Transverse colon (tissue), 4 donors: Measurements from ENCODE around the gene KRT2. TPM values are rescaled to one million over a fixed set of nuclear protein-coding genes. Genes with fewer than 3 reads are reported as not detected.

Source experiments
- DNase-seq: peaks from one replicate; pipeline ENCODE4 v3.0.0-alpha.2; 2019
- H3K27ac ChIP-seq, 4 donors: fragments of 200-600 bp; sonication (generic); 2 replicates each; pipeline ENCODE4 v1.5.1; 2016 to 2018; ENCODE audit warnings: inconsistent platforms in 4 of 4
- H3K27me3 ChIP-seq: fragments of 200-600 bp; sonication (generic); 2 replicates; pipeline ENCODE4 v1.5.1; 2017; ENCODE audit warnings: inconsistent platforms
- H3K36me3 ChIP-seq, 4 donors: fragments of 200-600 bp; sonication (generic); 2 replicates each; pipeline ENCODE4 v1.5.1; 2017 to 2019; ENCODE audit warnings: inconsistent platforms in 4 of 4
- H3K4me1 ChIP-seq, 4 donors: fragments of 200-600 bp; sonication (generic); 2 replicates each; pipeline ENCODE4 v1.5.1; 2017 to 2020; ENCODE audit warnings: inconsistent platforms in 4 of 4
- H3K4me3 ChIP-seq, 4 donors: fragments of 200-600 bp; sonication (generic); 1 replicate in 1 of 4; 2 replicates in 3 of 4; pipeline versions ENCODE4 v1.5.1 to v1.6.1; 2017 to 2019; ENCODE audit warnings: inconsistent platforms in 4 of 4
- H3K9me3 ChIP-seq, 2 donors: fragments of 200-600 bp; sonication (generic); 2 replicates each; pipeline ENCODE4 v1.5.1; 2017 to 2019; ENCODE audit warnings: inconsistent platforms in 2 of 2
- CTCF ChIP-seq, 5 experiments: fragments of 200-600 bp in 3 of 5; fragments of 450-650 bp in 2 of 5; sonication (generic) in 3 of 5; IDR thresholded peaks; 1 replicate in 2 of 5; 2 replicates in 3 of 5; pipeline ENCODE4 v1.5.1; 2016 to 2017; ENCODE audit warnings: antibody characterized with exemption in 5 of 5, inconsistent platforms in 3 of 5, mild to moderate bottlenecking in 2 of 5, moderate library complexity in 1 of 5
- EP300 ChIP-seq: sonication (generic); formaldehyde crosslinking; IDR thresholded peaks from one replicate; pipeline ENCODE4 v1.6.1; 2017; ENCODE audit warnings: antibody characterized with exemption, low read depth
- POLR2A ChIP-seq: fragments of 450-650 bp; IDR thresholded peaks from one replicate; pipeline ENCODE4 v1.6.1; 2016; ENCODE audit warnings: antibody characterized with exemption, mild to moderate bottlenecking, moderate library complexity
- POLR2AphosphoS5 ChIP-seq, 3 donors: sonication (generic); formaldehyde crosslinking; IDR thresholded peaks; one replicate each; pipeline ENCODE4 v1.6.1; 2016; ENCODE audit warnings: antibody characterized with exemption in 3 of 3
- whole genome bisulfite sequencing, 2 donors: methylation state at CpG; one replicate each; pipeline ENCODE4 v1.1.5; 2018; ENCODE audit warnings: low coverage in 1 of 2; 5-methylcytosine and 5-hydroxymethylcytosine counted together
- in situ Hi-C, 4 donors: fragments of 200-750 bp; cut with MboI; loops; one replicate each; pipeline versions ENCODE4 v1.15.0 to v1.15.1; 2017; ENCODE audit warnings: low sequenced_read_pairs in 3 of 4, low pct_ligation_motif_present in 1 of 4, low pct_unique_long_range_greater_than_20kb in 1 of 4
- intact Hi-C: fragments of 100-400 bp; cut with DNase I; formaldehyde crosslinking; loops from one replicate; pipeline ENCODE4 v1.15.1; 2023; ENCODE audit warnings: low total_unique reads
- total RNA-seq, 4 donors: library from RNA; depleted of rRNA; stranded (reverse); fragments of >200 nt; gene quantifications; one replicate each; pipeline ENCODE4 v1.1.0, GENCODE V29; 2016

KRT2 gene
- total RNA-seq, 4 donors from 2014 or later, result not detected

DNA sequence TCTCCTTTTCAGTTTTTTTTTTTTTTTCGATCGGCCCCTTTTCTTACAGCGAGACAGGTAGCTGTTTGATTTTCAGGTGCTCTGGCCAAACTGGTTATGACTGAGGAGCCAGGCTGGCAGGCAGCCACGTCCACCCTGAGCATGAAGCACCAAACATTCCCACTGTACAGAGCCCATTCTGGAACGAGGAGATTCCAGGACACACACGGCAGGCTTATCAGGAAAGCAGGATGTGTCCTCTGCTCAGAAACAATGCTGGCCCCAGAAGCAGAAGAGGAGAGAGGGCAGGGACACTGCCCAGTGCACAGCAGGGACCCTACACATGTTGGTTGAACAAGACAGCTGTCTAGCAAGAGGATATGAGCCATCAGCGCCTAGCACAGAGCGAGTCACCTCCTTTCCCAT lies 3.7 kb upstream of the KRT2 start:
- no peak for DNase-seq
- WGBS, 2 donors, result 28 to 38% methylated on average over 2 to 8 of the region's 8 CpGs

DNA sequence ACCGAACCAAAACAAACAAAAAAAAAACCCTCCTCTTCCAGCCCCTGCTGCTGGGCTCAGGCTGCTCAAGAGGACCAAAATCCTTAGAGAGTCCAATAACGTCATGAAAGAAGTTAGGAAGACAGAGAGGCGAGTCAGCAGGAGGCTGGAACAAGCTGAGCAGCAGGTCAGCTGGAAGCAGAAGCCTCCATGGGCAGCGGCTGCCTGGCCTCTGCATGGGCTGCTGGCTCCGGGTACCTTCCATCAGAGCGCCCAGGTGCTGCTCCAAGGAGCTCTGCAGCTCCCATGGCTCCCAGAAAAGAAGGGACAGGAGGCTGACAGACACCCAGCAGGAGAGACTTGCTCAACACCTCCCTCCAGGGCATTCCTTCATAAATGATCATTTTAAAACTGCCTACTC lies 3.2 kb upstream of the KRT2 start:
- in situ Hi-C loops, result no loop called here
- WGBS, 2 donors, result 60% methylated on average over 1 to 6 of the region's 6 CpGs
- no peaks in the 10 kb centered on the region for H3K36me3 ChIP-seq
- no peak for DNase-seq
- peaks cover 18% of the 10 kb centered on the region for H3K27me3 ChIP-seq
- TF ChIP-seq EP300, result no peak
- no peak overlapping the region for H3K4me3 ChIP-seq
- H3K27ac ChIP-seq, result no peak overlapping the region
- H3K4me1 ChIP-seq, result peaks cover 0 to 10% (median 3%) of the 10 kb centered on the region in 4 donors
- no peaks in the 10 kb centered on the region for H3K9me3 ChIP-seq
- intact Hi-C loops, result no loop called here

More for the DNA sequence above, 3.7 kb upstream of the KRT2 start:
- in situ Hi-C loops (no loop called here), intact Hi-C loops (no loop called here)
- TF ChIP-seq POLR2AphosphoS5 (IDR thresholded peaks at IDR 0.05), result no peak
- TF ChIP-seq POLR2A, result no peak
- TF ChIP-seq EP300, result no peak
- no peak for TF ChIP-seq CTCF (IDR thresholded peaks at IDR 0.05)
- Histone ChIP-seq H3K4me1 (peaks cover 0 to 5% (median under 1%) of the 10 kb centered on the region in 4 donors), H3K4me3 (no peak overlapping the region), H3K36me3 (no peaks in the 10 kb centered on the region), H3K27ac (no peak overlapping the region), H3K27me3 (peaks cover 18% of the 10 kb centered on the region), H3K9me3 (no peaks in the 10 kb centered on the region)

DNA sequence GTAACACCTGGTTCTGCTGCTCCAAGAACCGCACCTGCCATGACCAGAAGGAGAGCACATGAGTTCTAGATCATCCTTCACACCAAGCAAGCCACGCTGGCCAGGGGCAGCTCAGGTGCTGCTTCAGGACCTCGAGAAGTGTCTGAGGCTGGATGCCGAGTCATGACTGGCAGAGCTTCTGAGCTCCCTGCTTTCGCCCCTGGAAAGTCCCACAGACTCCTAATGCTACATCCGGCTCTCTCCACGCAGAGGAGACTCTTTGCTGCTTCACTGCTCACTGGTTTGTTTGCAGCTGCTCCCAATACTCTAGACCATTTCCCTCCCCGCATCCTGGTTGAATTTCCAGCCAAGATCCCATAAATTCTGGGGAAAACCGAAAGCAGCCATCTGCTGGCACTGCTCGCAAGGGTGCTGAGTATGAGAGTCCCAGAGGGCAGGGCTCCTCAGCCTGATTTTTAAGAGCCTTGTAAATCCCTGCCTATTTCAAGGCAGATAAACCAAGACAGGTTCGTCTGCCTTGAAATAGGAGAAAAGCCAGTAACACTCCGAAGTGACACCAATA lies 1.4 kb downstream of the KRT2 start:
- Histone ChIP-seq H3K9me3 (no peaks in the 10 kb centered on the region), H3K4me3 (no peak overlapping the region), H3K27me3 (peaks cover 14% of the 10 kb centered on the region), H3K4me1 (peaks cover 0 to 10% (median 3%) of the 10 kb centered on the region in 4 donors), H3K27ac (peak overlapping the region in 1 of 4 donors; percentile 18), H3K36me3 (no peaks in the 10 kb centered on the region)
- in situ Hi-C loops (no loop called here), intact Hi-C loops (loop anchor here (1.0 kb wide), 1 partner anchor 21 kb away; no protein-coding TSS in a partner anchor)
- TF ChIP-seq POLR2A (no peak), POLR2AphosphoS5 (IDR thresholded peaks at IDR 0.05) (no peak), EP300 (no peak), CTCF (IDR thresholded peaks at IDR 0.05) (no peak)
- 24% methylated on average over 4 to 12 of the region's 12 CpGs for WGBS, 2 donors
- DNase-seq, result no peak

DNA sequence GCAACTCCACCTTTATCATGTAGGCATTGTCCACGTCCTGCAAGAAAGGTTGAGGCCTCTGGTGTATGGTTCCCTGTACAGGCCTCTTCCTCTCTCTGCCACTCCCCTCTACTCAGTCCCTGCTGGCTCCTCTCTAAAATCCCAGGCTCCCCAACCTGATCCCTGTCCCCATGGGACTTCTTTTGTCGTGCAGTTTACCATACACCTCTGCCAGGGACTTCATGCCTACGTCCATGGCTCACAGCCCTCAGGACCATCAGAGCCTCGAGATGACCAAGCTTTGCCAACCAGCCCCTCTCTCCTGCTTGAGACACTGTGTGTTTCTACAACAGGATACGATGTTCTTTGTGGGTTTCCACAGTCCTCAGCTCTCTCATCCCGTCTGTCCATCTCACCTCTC lies 2.9 kb downstream of the KRT2 start:
- in situ Hi-C loops, result no loop called here
- no peaks in the 10 kb centered on the region for H3K9me3 ChIP-seq
- WGBS, 2 donors, result 78 to 92% methylated on average over 2 to 6 of the region's 6 CpGs

More for the DNA sequence above, 2.9 kb downstream of the KRT2 start:
- H3K36me3 ChIP-seq, result no peaks in the 10 kb centered on the region
- intact Hi-C loops, result no loop called here
- H3K4me3 ChIP-seq, result no peak overlapping the region
- no peak overlapping the region for H3K27ac ChIP-seq
- peaks cover 0 to 10% (median 3%) of the 10 kb centered on the region in 4 donors for H3K4me1 ChIP-seq
- no peak for DNase-seq
- TF ChIP-seq EP300 (no peak), POLR2A (no peak), CTCF (IDR thresholded peaks at IDR 0.05) (no peak), POLR2AphosphoS5 (IDR thresholded peaks at IDR 0.05) (no peak)
- H3K27me3 ChIP-seq, result peaks cover 7% of the 10 kb centered on the region
